DOHH2 (cell line): Measurements from ENCODE around the gene RNF135.
A peak's percentile ranks its signal among the peaks of the same experiment; 100 is the strongest.

Experiments
- H3F3A ChIP-seq: fragments of 200-600 bp; sonication (generic), shearing (Covaris generic); 2 replicates; pipeline ENCODE4 v1.6.0; 2016; ENCODE audit warnings: antibody characterized with exemption, mild to moderate bottlenecking; ENCODE audit not compliant: control insufficient read depth, insufficient read depth
- H3K27ac ChIP-seq: fragments of 200-600 bp; sonication (generic); 2 replicates; pipeline ENCODE4 v1.5.1; 2014; ENCODE audit warnings: low read depth, mild to moderate bottlenecking, low read length, moderate library complexity
- H3K27me3 ChIP-seq: fragments of 200-600 bp; sonication (generic); 2 replicates; pipeline ENCODE4 v1.6.1; 2014; ENCODE audit warnings: mild to moderate bottlenecking, low read length, mixed read lengths; ENCODE audit not compliant: control insufficient read depth
- H3K36me3 ChIP-seq: fragments of 200-600 bp; sonication (generic); 2 replicates; pipeline ENCODE4 v1.6.1; 2014; ENCODE audit warnings: mild to moderate bottlenecking, low read length, moderate library complexity, mixed read lengths; ENCODE audit not compliant: control insufficient read depth
- H3K4me1 ChIP-seq: fragments of 200-600 bp; sonication (generic); 2 replicates; pipeline ENCODE4 v1.6.1; 2014; ENCODE audit warnings: mild to moderate bottlenecking, low read length, mixed read lengths; ENCODE audit not compliant: control insufficient read depth
- H3K4me2 ChIP-seq: fragments of 200-600 bp; sonication (generic); 2 replicates; pipeline ENCODE4 v1.6.0; 2014; ENCODE audit warnings: mild to moderate bottlenecking, low read length, moderate library complexity
- H3K4me3 ChIP-seq: fragments of 200-600 bp; sonication (generic); 2 replicates; pipeline ENCODE4 v1.5.1; 2014; ENCODE audit warnings: mild to moderate bottlenecking, low read length, mixed read lengths
- H3K79me2 ChIP-seq: fragments of 200-600 bp; sonication (generic); 2 replicates; pipeline ENCODE4 v1.6.1; 2014; ENCODE audit warnings: mild to moderate bottlenecking, low read length, mixed read lengths; ENCODE audit not compliant: control insufficient read depth
- H3K9me2 ChIP-seq: fragments of 200-600 bp; sonication (generic); replicated peaks from 2 replicates; pipeline ENCODE4 v1.6.1; 2014; ENCODE audit warnings: mild to moderate bottlenecking, low read length, mixed read lengths; ENCODE audit not compliant: control insufficient read depth
- H3K9me3 ChIP-seq: fragments of 200-600 bp; sonication (generic); 2 replicates; pipeline ENCODE4 v1.6.1; 2014; ENCODE audit warnings: antibody characterized with exemption, low read length, mixed read lengths; ENCODE audit not compliant: control insufficient read depth, insufficient read depth
- H4K20me1 ChIP-seq: fragments of 200-600 bp; sonication (generic); 2 replicates; pipeline ENCODE4 v1.6.0; 2014; ENCODE audit warnings: low read depth, mild to moderate bottlenecking, antibody characterized with exemption, low read length, moderate library complexity; ENCODE audit not compliant: control insufficient read depth, insufficient read depth
- EZH2phosphoT487 ChIP-seq: fragments of 200-600 bp; sonication (generic); IDR thresholded peaks from 2 replicates; pipeline ENCODE4 v1.6.1; 2017; ENCODE audit warnings: borderline replicate concordance, mild to moderate bottlenecking, antibody characterized with exemption, low read length, moderate library complexity, mixed read lengths
- TF ChIP-seq, protein P1 (sequence below): fragments of 200-600 bp; sonication (generic); IDR thresholded peaks from one replicate; pipeline ENCODE4 v1.5.1; 2014; ENCODE audit warnings: antibody characterized with exemption, mild to moderate bottlenecking, low read depth, low read length; ENCODE audit not compliant: poor library complexity, severe bottlenecking

Gene RNF135

DNA sequence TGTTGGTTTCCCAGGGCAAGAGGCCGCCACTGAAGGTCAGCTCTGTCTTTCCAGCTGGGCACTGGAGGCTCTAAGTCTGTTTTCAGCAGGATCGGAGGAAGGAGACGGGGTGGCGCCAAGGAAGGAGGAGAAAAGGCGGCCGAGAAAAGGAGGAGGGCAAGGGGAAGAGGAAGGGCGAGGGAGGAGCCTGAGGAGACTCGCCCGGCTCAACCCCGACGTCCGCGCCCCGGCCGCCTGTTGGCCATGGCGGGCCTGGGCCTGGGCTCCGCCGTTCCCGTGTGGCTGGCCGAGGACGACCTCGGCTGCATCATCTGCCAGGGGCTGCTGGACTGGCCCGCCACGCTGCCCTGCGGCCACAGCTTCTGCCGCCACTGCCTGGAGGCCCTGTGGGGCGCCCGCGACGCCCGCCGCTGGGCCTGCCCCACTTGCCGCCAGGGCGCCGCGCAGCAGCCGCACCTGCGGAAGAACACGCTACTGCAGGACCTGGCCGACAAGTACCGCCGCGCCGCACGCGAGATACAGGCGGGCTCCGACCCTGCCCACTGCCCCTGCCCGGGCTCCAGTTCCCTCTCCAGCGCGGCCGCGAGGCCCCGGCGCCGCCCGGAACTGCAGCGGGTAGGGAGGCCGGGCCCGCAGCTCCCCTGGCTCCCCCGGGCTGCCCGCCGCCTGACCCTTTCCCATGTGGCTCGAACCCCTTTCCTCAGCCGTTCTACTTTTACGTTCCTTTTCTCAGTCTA, at the start of gene RNF135:
RNF135 (plus strand) TSS at position 209 of the 737 bp plus-strand sequence; CDS start at position 244, 35 bp downstream.
- peaks cover 51% of the 10 kb centered on the region for H3K4me1 ChIP-seq
- peak within 1 kb of the TSS; percentile 85 for H3K4me3 ChIP-seq
- H3K36me3 ChIP-seq, result peaks cover 36% of the 10 kb centered on the region
- H3K27ac ChIP-seq, result peak within 1 kb of the TSS; percentile 98
- TF ChIP-seq, protein P1, sequence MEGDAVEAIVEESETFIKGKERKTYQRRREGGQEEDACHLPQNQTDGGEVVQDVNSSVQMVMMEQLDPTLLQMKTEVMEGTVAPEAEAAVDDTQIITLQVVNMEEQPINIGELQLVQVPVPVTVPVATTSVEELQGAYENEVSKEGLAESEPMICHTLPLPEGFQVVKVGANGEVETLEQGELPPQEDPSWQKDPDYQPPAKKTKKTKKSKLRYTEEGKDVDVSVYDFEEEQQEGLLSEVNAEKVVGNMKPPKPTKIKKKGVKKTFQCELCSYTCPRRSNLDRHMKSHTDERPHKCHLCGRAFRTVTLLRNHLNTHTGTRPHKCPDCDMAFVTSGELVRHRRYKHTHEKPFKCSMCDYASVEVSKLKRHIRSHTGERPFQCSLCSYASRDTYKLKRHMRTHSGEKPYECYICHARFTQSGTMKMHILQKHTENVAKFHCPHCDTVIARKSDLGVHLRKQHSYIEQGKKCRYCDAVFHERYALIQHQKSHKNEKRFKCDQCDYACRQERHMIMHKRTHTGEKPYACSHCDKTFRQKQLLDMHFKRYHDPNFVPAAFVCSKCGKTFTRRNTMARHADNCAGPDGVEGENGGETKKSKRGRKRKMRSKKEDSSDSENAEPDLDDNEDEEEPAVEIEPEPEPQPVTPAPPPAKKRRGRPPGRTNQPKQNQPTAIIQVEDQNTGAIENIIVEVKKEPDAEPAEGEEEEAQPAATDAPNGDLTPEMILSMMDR, result peak; percentile 27
- no peak for TF ChIP-seq EZH2phosphoT487
- peaks cover 27% of the 10 kb centered on the region for H3F3A ChIP-seq
- H3K9me2 ChIP-seq, result no peaks in the 10 kb centered on the region
- H3K79me2 ChIP-seq, result peaks cover 48% of the 10 kb centered on the region
- H4K20me1 ChIP-seq, result no peaks in the 10 kb centered on the region
- no peaks in the 10 kb centered on the region for H3K27me3 ChIP-seq
- peaks cover 4% of the 10 kb centered on the region; the same call in 1 of the 2 replicates for H3K9me3 ChIP-seq
- peak within 1 kb of the TSS; percentile 89 for H3K4me2 ChIP-seq

DNA sequence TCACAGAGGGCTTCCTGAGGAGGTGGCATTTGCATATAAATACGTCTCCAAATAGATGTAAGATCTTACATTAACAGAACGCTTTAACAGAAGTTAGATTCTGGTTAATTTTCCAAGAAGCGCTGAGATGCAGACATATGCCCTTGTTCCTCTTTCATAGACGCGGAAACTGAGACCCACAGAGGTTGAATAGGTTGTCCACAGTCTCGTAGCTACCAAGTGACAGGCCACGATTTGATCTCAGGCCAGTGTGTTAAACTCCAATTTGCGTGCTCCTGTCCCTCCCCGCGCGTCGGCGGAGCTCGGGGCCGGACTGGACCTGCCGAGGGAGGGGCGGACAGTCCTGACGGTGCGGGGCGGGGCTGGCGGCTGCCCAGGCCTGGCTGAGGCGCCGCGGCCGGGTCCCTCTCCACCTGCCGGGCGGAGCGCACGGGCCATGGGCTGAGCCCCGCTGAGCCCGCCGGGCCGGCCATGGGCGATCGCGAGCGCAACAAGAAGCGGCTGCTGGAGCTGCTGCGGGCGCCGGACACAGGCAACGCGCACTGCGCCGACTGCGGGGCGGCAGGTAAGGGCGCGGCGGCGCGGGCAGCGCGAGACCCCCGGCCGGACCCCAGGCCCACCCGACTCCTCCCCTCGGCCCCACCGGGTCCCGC, 49.2 kb upstream of the RNF135 start, which contains the start of gene ADAP2:
ADAP2 (plus strand) TSS at position 402 of the 653 bp plus-strand sequence; CDS start at position 472, 70 bp downstream.
- no peaks in the 10 kb centered on the region for H3K9me3 ChIP-seq
- H3K4me1 ChIP-seq, result peaks cover 27% of the 10 kb centered on the region
- H3K9me2 ChIP-seq, result no peaks in the 10 kb centered on the region
- TF ChIP-seq, protein P1, result no peak
- no peak for TF ChIP-seq EZH2phosphoT487
- peaks cover 27% of the 10 kb centered on the region for H3K27me3 ChIP-seq
- H4K20me1 ChIP-seq, result no peaks in the 10 kb centered on the region
- no peaks in the 10 kb centered on the region for H3K36me3 ChIP-seq
- no peaks in the 10 kb centered on the region for H3F3A ChIP-seq
- peak within 1 kb of the TSS; percentile 95 for H3K4me2 ChIP-seq
- no peaks in the 10 kb centered on the region for H3K79me2 ChIP-seq
- peak within 1 kb of the TSS; percentile 75 for H3K4me3 ChIP-seq
- H3K27ac ChIP-seq, result no peak within 1 kb of the TSS

DNA sequence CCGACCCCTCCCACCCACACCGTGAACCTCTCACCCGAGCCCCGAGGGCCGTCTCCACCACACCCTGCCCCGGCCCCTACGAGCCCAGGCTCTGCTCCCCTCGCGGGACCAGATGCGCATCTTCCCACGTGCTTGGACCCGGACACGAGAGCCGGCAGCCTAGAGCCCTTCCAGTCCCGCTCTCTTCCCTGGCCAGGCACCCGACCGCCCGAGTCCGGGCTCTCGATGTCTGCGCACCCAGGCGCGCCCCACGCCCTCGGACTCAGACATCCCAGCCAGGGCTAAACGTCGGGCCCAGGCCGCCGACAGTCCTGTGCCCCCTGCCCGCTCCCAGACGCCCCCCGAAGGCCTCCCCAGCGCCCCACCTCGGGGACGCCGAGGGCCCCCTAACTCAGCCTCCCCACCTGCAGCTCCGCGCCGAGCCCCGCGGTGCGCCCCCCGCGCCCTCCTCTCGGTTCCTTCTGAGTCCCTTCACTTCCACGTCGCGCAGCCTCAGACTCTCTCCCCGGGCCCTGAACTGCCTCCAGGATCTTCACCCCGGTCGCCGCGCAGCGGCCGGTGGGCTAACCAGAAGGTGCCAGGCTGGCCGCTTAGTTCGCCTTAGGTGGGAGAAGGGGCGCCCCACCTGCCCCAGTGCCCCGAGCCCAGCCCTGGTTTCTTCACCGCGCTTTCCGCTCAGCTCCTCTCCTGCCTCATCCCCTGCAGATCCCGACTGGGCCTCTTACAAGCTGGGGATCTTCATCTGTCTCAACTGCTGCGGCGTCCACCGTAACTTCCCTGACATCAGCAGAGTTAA, 48.4 kb upstream of the RNF135 start:
- Histone ChIP-seq H3K9me2 (no peaks in the 10 kb centered on the region), H3K4me1 (peaks cover 28% of the 10 kb centered on the region), H3K4me2 (peak overlapping the region; percentile 95), H3K36me3 (no peaks in the 10 kb centered on the region), H3K79me2 (no peaks in the 10 kb centered on the region), H3F3A (no peaks in the 10 kb centered on the region), H3K27me3 (peaks cover 27% of the 10 kb centered on the region), H3K27ac (no peak overlapping the region), H3K4me3 (peak overlapping the region; percentile 75), H3K9me3 (no peaks in the 10 kb centered on the region), H4K20me1 (no peaks in the 10 kb centered on the region)
- TF ChIP-seq, protein P1, result no peak
- no peak; the same call in 1 of the 2 replicates for TF ChIP-seq EZH2phosphoT487
